NCI-H460 (cell line): Measurements from ENCODE around the gene IRX2. TPM values are rescaled to one million over a fixed set of nuclear protein-coding genes. Genes with fewer than 3 reads are reported as not detected.

Experiments
- DNase-seq: peaks from one replicate; pipeline ENCODE4 v3.0.0-alpha.2; 2016; ENCODE audit warnings: low read depth; ENCODE audit errors: extremely low read depth
- total RNA-seq: library from RNA; depleted of rRNA; stranded (reverse); fragments of >200 nt; shearing (Covaris generic); gene quantifications from 2 replicates; pipeline ENCODE4 v1.2.3, GENCODE V29; 2014

Gene IRX2
- total RNA-seq, 1 experiment from 2014 or later = 30.6 TPM

GRCh38 chr5:2742921-2743679 is 8.4 kb downstream of the IRX2 start:
- no peak for DNase-seq

DNA sequence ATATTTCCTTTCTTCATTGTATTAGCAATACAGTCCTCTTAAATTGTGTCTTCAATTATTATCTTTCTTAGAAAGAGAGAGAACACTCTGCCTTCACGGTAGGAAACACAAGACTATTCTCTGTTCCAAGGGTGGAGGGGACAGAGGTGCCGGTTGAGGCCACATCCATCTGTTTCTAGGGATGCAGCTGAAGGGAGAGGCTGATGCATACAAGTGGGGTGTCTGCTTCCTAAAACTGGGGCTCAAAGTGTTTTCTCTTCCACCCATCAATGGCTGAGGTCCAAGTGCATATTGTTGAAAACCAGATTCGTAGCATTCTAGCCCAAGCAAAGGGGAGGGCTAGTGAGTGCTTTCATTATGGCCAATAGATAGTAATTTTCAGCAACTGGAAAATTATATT is 9.5 kb downstream of the IRX2 start:
- no peak for DNase-seq

GRCh38 chr5:2740876-2741555 is 10.5 kb downstream of the IRX2 start:
- DNase-seq = no peak

- no peak for DNase-seq
Measured at GRCh38 chr5:2740051-2740875, 11.2 kb downstream of the IRX2 start.

DNA sequence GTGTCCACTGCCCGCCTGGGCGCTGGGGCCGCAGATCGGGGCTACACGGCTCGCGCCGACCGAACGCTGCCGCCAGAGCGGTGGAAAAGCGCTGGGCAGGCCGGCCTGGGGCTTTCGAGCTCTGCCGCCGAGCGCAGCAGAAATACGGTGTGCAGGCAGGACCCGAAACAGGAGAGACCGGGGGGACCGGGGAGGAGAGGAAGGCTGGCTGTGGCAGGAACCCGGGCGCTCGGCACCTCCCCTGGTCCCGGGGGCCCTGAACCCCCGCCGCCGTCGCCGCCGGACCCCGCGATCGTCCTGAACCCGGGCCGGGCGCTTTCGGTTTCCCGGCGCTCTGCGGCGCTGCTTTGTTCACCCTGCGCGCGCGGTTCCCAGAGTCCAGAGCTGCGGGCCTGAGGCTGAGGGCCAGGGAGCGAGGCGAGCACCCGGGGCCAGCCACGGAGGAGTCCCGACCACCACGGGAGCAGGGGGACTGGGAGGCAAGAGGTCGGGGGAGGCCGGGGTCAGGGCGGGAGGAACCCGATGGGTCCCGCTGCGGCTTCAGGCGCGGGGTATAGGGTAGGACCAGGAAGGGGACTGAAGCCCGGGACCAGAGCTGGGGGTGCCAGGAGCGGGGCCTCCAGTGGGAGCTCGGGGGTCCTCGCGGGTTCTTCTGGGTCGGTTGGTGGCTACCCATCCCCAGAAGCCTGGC is 12.0 kb downstream of the IRX2 start:
- DNase-seq = no peak

DNA sequence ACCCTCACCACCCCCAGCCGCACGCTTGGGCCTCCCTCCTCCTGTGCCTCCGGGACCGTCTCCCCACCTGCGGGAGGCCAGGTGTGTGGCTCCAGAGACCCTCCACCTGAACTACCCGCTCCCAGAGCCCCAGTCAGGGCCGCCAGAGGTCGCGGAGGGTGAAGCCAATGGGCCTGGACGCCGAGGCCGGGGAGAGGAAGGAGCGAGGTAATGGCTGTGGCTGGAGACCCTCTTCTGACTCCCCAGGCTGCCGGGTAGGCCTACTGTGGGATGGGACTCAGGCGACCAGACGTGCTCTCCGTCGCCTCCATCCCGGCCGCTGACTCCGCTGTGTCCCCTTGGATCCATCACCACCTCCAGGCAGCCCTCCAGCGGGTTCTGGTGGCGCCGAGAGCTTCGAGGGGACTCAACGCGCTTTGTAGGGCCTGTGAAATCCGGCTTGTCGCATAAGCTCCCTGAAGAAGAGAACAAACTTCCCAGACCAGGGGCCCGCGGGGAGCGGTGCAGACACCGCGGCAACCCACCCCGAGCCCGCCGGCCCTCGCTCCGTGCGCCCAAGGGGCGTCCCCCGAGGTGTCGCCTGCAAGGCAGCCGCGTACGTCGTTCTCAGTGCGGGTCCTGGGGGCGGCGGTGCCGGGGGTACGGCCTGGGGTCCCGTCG is 12.6 kb downstream of the IRX2 start:
- no peak for DNase-seq

DNA sequence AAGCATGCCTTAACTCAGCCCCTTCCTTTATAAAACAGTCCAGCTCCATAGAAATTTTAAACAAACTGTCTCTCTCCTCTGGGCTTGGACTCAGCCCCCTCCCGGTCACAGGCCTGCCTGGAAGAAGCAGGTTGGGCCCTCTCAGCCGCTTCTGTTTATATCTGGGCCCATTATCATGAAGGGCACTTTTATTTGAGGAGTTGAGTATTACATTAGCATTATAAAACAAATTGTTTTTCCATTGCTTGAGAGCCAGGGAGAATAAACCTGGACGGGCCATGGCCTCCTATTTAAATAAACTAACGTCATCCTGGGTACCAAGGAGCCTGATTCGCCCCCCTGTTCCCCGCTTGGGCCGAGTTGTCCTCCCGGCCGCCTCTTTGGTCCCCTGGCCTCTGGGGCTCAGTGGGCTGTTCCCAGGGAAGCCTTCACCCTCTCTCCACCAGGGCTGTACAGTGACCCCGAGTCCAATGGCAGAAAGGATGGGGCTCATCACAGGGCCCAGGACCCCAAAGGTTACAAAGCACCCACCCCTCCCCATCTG is 13.2 kb downstream of the IRX2 start:
- no peak for DNase-seq

DNA sequence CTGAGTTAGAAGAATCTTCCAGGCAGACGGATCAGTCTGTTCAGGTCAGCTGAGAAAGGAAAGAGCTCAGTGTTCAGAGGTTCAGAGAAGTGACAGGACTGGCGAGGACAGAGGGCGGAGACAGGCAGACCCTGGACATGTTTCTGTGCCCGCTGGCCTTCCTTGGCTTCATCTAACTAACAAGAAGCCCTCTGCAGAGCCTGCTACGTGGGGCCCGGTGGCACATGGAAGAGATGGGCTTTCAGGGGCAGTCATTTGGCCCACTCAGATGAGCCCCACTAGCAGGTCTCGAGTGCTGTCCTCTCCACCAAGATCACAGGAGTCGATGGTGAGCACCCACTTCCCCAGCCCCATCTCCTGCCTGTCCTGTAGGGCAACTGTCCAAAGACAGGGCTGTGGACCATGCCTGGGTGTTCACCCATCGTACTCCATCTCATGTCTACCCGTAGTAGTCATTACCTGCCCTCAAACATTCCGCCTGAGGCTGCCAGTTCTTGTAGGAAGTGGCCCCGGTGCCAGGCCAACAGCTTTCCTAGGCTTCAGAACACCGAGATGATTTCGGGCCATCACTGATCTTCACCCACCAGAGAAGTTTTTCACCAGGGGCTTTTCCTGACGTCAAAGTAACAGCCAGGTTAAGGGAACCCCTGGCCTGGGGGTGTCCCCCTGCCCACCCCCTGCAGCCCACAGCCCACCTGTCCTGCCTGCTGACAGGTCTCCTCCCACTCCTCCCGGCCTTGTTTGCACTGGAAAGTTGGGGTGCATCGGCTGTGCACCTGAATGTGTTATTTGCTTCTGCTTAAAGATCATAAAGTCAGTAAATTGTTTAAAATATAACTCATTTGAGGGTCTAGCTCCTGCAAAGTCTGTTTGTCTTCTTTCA is 14.0 kb downstream of the IRX2 start:
- no peak for DNase-seq

DNA sequence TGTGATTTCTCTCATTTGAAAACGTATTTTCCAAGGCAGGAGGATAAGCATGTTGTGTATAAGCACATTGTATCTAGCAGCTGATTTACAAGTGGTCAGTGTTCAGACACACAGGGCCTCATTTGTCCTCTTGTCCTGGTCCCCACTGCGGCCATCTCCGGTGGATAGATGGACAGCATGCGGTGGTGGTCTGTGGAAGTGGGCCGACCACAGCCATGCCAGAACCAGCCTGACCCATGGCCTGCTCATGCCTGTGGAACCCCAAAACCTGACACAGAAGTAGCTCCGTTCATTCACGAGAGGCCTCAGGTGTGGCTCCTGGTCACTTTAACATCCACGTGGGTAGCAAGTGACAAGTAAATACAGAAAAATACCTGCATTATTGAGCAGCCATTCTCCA is 14.6 kb downstream of the IRX2 start:
- DNase-seq = no peak

GRCh38 chr5:2735996-2736395 is 15.5 kb downstream of the IRX2 start:
- no peak for DNase-seq

- no peak for DNase-seq
Measured at GRCh38 chr5:2732850-2733249, 18.6 kb downstream of the IRX2 start.

DNA sequence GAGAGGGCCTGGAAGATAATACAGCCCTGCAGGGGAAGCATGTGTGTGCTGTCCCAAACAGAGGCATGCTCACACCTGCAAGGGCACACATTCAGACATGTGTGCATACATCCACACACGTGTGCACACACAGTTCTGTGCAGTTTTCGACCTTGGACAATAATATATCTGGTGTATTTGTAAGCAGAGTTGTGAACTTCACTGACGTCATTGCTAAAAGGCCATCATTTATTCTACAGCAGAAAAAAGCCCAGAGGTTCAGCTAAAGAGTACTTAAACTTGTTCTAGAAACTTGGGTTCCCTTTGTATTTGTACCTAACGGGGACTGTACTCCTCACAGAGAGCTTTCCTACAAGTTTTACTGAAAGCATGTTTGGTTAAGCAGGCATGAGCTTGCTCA is 19.5 kb downstream of the IRX2 start:
- no peak for DNase-seq

DNA sequence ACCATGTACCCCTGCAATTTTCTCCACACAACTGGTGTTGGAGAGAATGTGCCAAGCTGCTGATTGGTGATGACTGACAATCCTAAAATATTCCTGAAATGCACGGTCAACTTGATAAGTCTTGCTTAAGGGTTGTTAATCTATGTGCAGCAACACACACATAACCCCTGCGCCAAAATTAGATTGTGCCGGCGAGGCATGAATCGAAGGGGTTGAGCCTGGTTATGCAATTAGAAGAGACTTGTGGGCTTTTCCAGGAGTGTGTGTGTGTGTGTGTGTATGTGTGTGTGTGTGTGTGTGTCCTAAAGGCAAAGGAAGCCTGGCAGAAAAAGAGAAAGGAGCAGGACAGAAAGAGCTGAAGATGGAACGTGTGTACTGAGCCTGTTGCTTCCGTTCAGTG is 22.3 kb downstream of the IRX2 start:
- DNase-seq = no peak

- no peak for DNase-seq
Measured at GRCh38 chr5:2727550-2727949, 23.9 kb downstream of the IRX2 start.

GRCh38 chr5:2725980-2726765 is 25.3 kb downstream of the IRX2 start:
- DNase-seq = no peak

DNA sequence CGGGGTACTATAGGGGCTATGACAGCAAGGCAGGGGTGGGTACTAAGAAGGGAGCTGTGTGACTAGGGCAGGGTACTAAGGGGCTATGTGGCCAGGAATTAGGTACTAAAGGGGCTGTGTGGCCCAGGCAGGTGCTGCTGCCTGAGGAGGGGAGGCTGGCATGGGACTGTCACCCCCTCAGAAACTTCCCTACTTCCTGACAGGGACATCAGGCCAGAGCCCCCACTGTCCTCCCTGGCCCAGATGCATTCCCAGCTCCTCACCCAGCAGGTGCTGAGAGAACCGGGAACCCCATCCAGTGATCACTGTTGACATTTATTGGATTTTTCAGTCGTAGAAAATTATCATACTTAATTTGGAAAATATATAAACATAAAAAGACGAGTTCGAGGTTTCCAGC is 26.6 kb downstream of the IRX2 start:
- DNase-seq = no peak

- DNase-seq = no peak
Measured at GRCh38 chr5:2724031-2724581, 27.4 kb downstream of the IRX2 start.

DNA sequence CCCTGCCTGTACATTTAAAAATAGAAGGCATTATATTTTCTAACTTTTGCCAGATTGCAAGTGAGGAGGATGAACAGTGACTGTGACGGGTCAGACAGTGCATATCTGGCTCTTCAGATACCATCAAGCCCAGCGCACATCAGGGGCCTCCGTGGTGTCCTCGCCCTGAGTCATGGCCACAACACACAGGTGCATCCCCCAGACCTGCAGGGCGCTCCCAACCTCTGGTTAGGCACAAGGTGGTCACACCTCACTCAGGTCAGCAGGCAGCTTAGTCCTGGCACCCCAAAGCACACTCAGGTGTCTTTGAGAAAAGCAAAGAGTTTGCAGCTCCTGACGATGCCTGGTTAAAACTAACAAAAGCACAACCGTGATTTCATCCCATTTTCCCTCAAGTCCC is 28.6 kb downstream of the IRX2 start:
- DNase-seq = no peak
